Esophagus squamous epithelium (tissue), 4 donors: ENCODE data around the gene ICAM2.

Experiments used
- CTCF ChIP-seq, 6 experiments: fragments of 450-650 bp in 4 of 6; fragments of 200-600 bp in 2 of 6; sonication (generic) in 2 of 6; IDR thresholded peaks; one replicate each; pipeline ENCODE4 v1.5.1; 2016 to 2019; ENCODE audit warnings: antibody characterized with exemption in 6 of 6, mild to moderate bottlenecking in 4 of 6, moderate library complexity in 4 of 6
- POLR2A ChIP-seq, 4 donors: fragments of 450-650 bp; IDR thresholded peaks; one replicate each; pipeline ENCODE4 v1.6.1; 2017; ENCODE audit warnings: antibody characterized with exemption in 4 of 4, mild to moderate bottlenecking in 4 of 4, moderate library complexity in 3 of 4

GRCh38 chr17:64005734-64006167 lies 14.7 kb downstream of the ICAM2 start:
- TF ChIP-seq CTCF (IDR thresholded peaks at IDR 0.05) (no peak), POLR2A (IDR thresholded peaks at IDR 0.05) (no peak)
